Lung (tissue), 12 donors: ENCODE results near the gene TSHR. TPM values are rescaled to one million over a fixed set of nuclear protein-coding genes. Genes with fewer than 3 reads are reported as not detected.

ENCODE experiments used
- ATAC-seq: fragments of 200-7000 bp; cut with Tn5 transposase; one replicate; pipeline ENCODE4 v1.9.1; 2020; ENCODE audit warnings: moderate number of reproducible peaks; ENCODE audit not compliant: insufficient read depth, low FRiP score
- DNase-seq, 3 donors: peaks; one replicate each; pipeline ENCODE4 v3.0.0-alpha.2; 2013 to 2017
- H3K27ac ChIP-seq, 2 donors: one replicate each; pipeline ENCODE4 v1.5.1; 2013; ENCODE audit warnings: mild to moderate bottlenecking in 2 of 2, moderate library complexity in 2 of 2, control low read depth in 1 of 2, inconsistent platforms in 1 of 2, low read depth in 1 of 2, low read length in 1 of 2
- H3K27me3 ChIP-seq, 3 donors: one replicate each; pipeline ENCODE4 v1.5.1; 2013; ENCODE audit warnings: low read length in 2 of 3; ENCODE audit not compliant: control insufficient read depth in 3 of 3, insufficient read depth in 3 of 3
- H3K36me3 ChIP-seq, 4 donors: one replicate each; pipeline ENCODE4 v1.5.1; 2013; ENCODE audit warnings: low read length in 4 of 4, mild to moderate bottlenecking in 1 of 4, moderate library complexity in 1 of 4; ENCODE audit not compliant: control insufficient read depth in 4 of 4, insufficient read depth in 4 of 4
- H3K4me1 ChIP-seq, 5 donors: one replicate each; pipeline ENCODE4 v1.5.1; 2013; ENCODE audit warnings: low read length in 5 of 5, mild to moderate bottlenecking in 2 of 5, moderate library complexity in 1 of 5; ENCODE audit not compliant: control insufficient read depth in 5 of 5, insufficient read depth in 5 of 5
- H3K4me3 ChIP-seq: one replicate; pipeline ENCODE4 v1.5.1; 2013; ENCODE audit warnings: mild to moderate bottlenecking, control low read depth, moderate library complexity
- H3K9ac ChIP-seq, 2 donors: one replicate each; pipeline ENCODE4 v1.5.1; 2013; ENCODE audit warnings: low read length in 2 of 2, control low read depth in 1 of 2; ENCODE audit not compliant: insufficient read depth in 1 of 2
- H3K9me3 ChIP-seq, 4 donors: one replicate each; pipeline ENCODE4 v1.5.1; 2013; ENCODE audit warnings: low read length in 3 of 4, mild to moderate bottlenecking in 1 of 4, moderate library complexity in 1 of 4; ENCODE audit not compliant: control insufficient read depth in 4 of 4, insufficient read depth in 3 of 4
- WGBS, 2 donors: extraction: QIAGEN DNeasy Blood & Tissue Kit; methylation state at CpG; one replicate each; pipeline ENCODE4 v1.1.7; 2013; 5-methylcytosine and 5-hydroxymethylcytosine counted together
- polyA plus RNA-seq, 2 donors: library from polyadenylated mRNA; stranded (reverse); fragments of 200-250 nt; gene quantifications; one replicate each; pipeline ENCODE4 v1.2.1, GENCODE V29; 2013
- total RNA-seq, 2 donors: library from RNA; depleted of rRNA in 1 of 2; stranded (reverse); fragments of >200 nt in 1 of 2; gene quantifications; one replicate each; pipeline ENCODE4 v1.2.1, GENCODE V29; 2014 to 2021
- TF ChIP-seq, protein P1 (sequence below): IDR thresholded peaks from 2 replicates; pipeline ENCODE4 v1.5.1; 2012; ENCODE audit warnings: mild to moderate bottlenecking; ENCODE audit errors: control extremely low read depth, extremely low read depth
- donor health status: control.
- donor health status: control.
- donor health status: Bipolar disorder and iron deficiency.
- donor health status: healthy.
- donor health status: DM: yes; HTN: yes; CAD: no.

TSHR gene
- total and polyA plus RNA-seq, 4 donors = 0.04 to 0.31 (median 0.07) TPM; not detected in 1

- Histone ChIP-seq H3K4me1 (no peaks in the 10 kb centered on the region), H3K27ac (no peak overlapping the region), H3K9ac (no peak overlapping the region), H3K27me3 (no peaks in the 10 kb centered on the region), H3K4me3 (no peak overlapping the region), H3K9me3 (no peaks in the 10 kb centered on the region), H3K36me3 (no peaks in the 10 kb centered on the region)
- TF ChIP-seq, protein P1, sequence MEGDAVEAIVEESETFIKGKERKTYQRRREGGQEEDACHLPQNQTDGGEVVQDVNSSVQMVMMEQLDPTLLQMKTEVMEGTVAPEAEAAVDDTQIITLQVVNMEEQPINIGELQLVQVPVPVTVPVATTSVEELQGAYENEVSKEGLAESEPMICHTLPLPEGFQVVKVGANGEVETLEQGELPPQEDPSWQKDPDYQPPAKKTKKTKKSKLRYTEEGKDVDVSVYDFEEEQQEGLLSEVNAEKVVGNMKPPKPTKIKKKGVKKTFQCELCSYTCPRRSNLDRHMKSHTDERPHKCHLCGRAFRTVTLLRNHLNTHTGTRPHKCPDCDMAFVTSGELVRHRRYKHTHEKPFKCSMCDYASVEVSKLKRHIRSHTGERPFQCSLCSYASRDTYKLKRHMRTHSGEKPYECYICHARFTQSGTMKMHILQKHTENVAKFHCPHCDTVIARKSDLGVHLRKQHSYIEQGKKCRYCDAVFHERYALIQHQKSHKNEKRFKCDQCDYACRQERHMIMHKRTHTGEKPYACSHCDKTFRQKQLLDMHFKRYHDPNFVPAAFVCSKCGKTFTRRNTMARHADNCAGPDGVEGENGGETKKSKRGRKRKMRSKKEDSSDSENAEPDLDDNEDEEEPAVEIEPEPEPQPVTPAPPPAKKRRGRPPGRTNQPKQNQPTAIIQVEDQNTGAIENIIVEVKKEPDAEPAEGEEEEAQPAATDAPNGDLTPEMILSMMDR = no peak
- WGBS, 2 donors = 98% methylated on average over 3 of the region's 3 CpGs
- DNase-seq (no peak), ATAC-seq (no peak)
Measured at GRCh38 chr14:81102217-81102616, 146.8 kb downstream of the TSHR start.

- H3K9me3 ChIP-seq = no peaks in the 10 kb centered on the region
- no peak for ATAC-seq
- no peaks in the 10 kb centered on the region for H3K4me1 ChIP-seq
- WGBS, 2 donors = 87 to 90% methylated on average over 5 of the region's 5 CpGs
- no peaks in the 10 kb centered on the region for H3K27me3 ChIP-seq
- TF ChIP-seq, protein P1 = no peak
- no peak overlapping the region for H3K9ac ChIP-seq
- H3K27ac ChIP-seq = no peak overlapping the region
- DNase-seq = no peak
- H3K36me3 ChIP-seq = no peaks in the 10 kb centered on the region
- no peak overlapping the region for H3K4me3 ChIP-seq
Measured at GRCh38 chr14:81103443-81103842, 148.0 kb downstream of the TSHR start.

- no peak overlapping the region for H3K9ac ChIP-seq
- no peak overlapping the region for H3K27ac ChIP-seq
- H3K27me3 ChIP-seq = no peaks in the 10 kb centered on the region
- H3K4me3 ChIP-seq = no peak overlapping the region
- H3K36me3 ChIP-seq = no peaks in the 10 kb centered on the region
- no peak for DNase-seq
- TF ChIP-seq, protein P1 = no peak
- H3K9me3 ChIP-seq = no peaks in the 10 kb centered on the region
- H3K4me1 ChIP-seq = no peaks in the 10 kb centered on the region
- no peak for ATAC-seq
- 86 to 89% methylated on average over 1 of the region's 1 CpG for WGBS, 2 donors
Measured at GRCh38 chr14:81105378-81105777, 150.0 kb downstream of the TSHR start.

DNA sequence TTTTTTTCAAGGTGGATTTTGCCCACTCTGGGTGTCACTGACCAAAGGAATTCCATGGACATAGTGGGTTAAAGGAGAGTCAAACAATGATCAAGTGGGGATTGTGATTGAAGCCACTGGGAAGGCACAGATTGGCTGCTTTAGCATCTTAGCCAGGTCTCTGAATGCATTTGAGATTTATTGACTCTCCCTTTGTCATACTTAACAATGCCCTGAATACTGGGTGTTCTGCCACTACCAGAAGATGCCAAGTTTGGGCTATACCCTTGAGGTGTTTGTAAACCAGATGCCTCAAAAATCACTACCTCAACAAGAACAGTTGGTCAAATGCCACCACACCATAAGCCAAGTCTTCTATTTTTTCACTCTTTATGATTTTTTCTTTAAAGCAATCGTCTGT, 150.5 kb downstream of the TSHR start:
- no peaks in the 10 kb centered on the region for H3K4me1 ChIP-seq
- H3K27me3 ChIP-seq = no peaks in the 10 kb centered on the region
- H3K9me3 ChIP-seq = no peaks in the 10 kb centered on the region
- DNase-seq (no peak), ATAC-seq (no peak)
- WGBS, 2 donors = 87 to 94% methylated on average over 1 of the region's 1 CpG
- TF ChIP-seq, protein P1 = no peak
- H3K36me3 ChIP-seq = no peaks in the 10 kb centered on the region
- no peak overlapping the region for H3K27ac ChIP-seq
- H3K4me3 ChIP-seq = no peak overlapping the region
- H3K9ac ChIP-seq = no peak overlapping the region
